Measurements from ENCODE around the gene WDR46. TPM values are rescaled to one million over a fixed set of nuclear protein-coding genes. Genes with fewer than 3 reads are reported as not detected.

The WDR46 gene
- total and polyA plus RNA-seq, 2 donors = 29.7 to 40.2 TPM

GRCh38 chr6:33299237-33299944 lies 10.4 kb upstream of the WDR46 start:
- WGBS = under 1% methylated on average over 54 of the region's 54 CpGs
- DNase-seq (ENCODE audit: extremely low spot score) = peak; percentile 86
- Histone ChIP-seq H3K27ac (ENCODE audit: low read depth) (peak overlapping the region; percentile 92), H3K4me1 (ENCODE audit: insufficient read depth) (no peaks in the 10 kb centered on the region), H3K36me3 (ENCODE audit: insufficient read depth) (peaks cover 3% of the 10 kb centered on the region), H3K4me3 (ENCODE audit: low read depth, low read length) (peak overlapping the region; percentile 83)

DNA sequence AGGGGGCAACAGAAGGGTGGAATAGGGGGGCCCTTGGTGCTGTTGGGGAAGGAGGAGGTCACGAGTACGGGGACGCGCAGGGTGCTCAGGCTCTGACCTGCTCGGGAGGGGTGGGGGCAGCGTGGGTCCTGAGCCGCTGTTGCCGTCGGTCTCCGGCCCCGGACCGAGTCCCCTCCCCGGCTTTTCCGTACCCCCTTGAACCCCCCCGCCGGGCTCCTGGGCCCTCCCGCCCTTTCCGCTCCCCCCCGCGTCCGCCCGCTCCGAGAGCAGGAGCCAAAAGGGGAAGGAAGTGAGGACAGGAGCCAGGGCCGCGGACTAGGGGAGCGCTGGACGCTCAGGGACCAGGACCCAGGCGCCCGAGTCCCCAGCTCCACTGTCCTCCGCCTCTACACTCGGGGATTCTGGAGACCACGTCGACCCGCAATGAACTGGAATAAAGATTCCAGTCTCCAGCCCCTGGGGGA lies 9.8 kb upstream of the WDR46 start, which contains the start of gene RGL2:
RGL2 (minus strand) TSS at position 170 of the 464 bp plus-strand sequence. CDS start 332 bp downstream, outside the sequence.
- 1% methylated on average over 34 of the region's 34 CpGs for WGBS
- Histone ChIP-seq H3K27ac (ENCODE audit: low read depth) (peak within 1 kb of the TSS; percentile 92), H3K4me3 (ENCODE audit: low read depth, low read length) (peak within 1 kb of the TSS; percentile 83), H3K4me1 (ENCODE audit: insufficient read depth) (no peaks in the 10 kb centered on the region), H3K36me3 (ENCODE audit: insufficient read depth) (no peaks in the 10 kb centered on the region)
- no peak for DNase-seq (ENCODE audit: extremely low spot score)

GRCh38 chr6:33297956-33298772 lies 9.1 kb upstream of the WDR46 start:
- Histone ChIP-seq H3K27ac (ENCODE audit: low read depth) (peak overlapping the region; percentile 92), H3K36me3 (ENCODE audit: insufficient read depth) (no peaks in the 10 kb centered on the region), H3K4me3 (ENCODE audit: low read depth, low read length) (peak overlapping the region; percentile 83), H3K4me1 (ENCODE audit: insufficient read depth) (no peaks in the 10 kb centered on the region)
- DNase-seq (ENCODE audit: extremely low spot score) = peak; percentile 67
- 2% methylated on average over 42 of the region's 42 CpGs for WGBS

DNA sequence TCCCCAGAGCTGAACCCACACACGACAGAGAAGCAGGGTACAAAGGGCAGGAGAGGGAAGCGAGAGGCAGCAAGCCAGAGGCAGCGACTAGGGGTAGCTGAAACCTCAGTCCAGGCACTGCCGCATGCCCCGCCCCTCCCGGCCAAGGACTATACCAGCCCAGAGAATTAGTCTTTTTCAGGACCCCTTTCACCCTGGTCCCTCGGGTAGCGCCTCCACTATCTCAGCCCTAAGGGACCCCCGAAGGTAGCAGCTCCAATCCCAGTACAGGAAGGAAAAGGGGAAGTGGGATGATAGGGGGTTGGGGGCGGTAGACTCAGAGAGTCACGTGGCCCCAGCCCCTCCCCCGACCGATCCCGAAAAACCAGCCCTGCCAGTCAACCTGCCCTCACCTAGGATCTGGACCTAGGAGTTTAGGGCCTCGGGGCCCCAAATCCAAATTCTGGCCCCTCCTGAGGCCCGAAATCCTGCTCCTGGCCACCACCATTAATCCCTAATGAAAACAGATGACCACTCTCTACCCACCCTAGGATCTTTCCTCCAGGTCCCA lies 8.4 kb upstream of the WDR46 start:
- Histone ChIP-seq H3K4me1 (ENCODE audit: insufficient read depth) (no peaks in the 10 kb centered on the region), H3K27ac (ENCODE audit: low read depth) (peak overlapping the region; percentile 88), H3K36me3 (ENCODE audit: insufficient read depth) (no peaks in the 10 kb centered on the region), H3K4me3 (ENCODE audit: low read depth, low read length) (peak overlapping the region; percentile 83)
- no peak for DNase-seq (ENCODE audit: extremely low spot score)
- 13% methylated on average over 16 of the region's 16 CpGs for WGBS

GRCh38 chr6:33296797-33297405 lies 7.9 kb upstream of the WDR46 start:
- Histone ChIP-seq H3K36me3 (ENCODE audit: insufficient read depth) (no peaks in the 10 kb centered on the region), H3K27ac (ENCODE audit: low read depth) (peak overlapping the region; percentile 88), H3K4me3 (ENCODE audit: low read depth, low read length) (peak overlapping the region; percentile 83), H3K4me1 (ENCODE audit: insufficient read depth) (no peaks in the 10 kb centered on the region)
- DNase-seq (ENCODE audit: extremely low spot score) = no peak
- 67% methylated on average over 12 of the region's 12 CpGs for WGBS

DNA sequence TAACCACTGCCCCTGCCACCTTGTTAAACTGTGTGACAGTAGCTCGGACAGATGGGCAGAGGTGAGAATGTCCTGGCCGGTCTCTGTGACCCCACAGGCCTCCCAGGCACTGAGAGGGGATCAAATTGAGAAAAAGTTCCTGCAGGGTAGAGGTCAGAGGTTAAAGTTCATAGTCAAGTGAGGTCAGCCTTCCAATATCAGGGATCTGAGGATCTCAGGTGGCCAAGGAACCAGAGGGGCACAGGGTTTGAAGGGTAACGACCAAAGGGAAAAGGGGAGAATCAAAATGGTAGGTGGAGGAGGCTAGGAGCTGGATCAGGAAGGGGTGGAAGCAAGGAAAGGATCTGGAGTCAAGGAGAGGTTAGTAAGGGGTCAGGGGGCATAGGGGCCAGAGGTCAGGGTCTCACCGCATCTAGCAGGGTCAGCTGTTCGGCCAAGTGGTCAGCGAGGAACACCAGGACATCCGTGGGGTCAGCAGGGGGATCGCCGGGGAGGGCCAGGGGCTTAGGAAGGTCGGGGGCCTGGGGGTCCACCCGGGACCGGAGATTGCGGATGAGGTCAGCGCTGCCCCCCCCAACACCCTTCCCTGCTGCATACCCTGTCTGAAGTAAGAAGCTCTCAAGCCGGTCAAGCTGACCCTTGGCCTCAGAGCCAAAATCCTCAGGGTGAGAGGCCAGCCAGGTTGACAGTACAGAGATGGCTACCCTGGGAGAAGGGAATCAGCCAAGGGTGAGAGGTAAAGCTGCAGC lies 6.8 kb upstream of the WDR46 start:
- WGBS = 90% methylated on average over 15 of the region's 15 CpGs
- Histone ChIP-seq H3K4me1 (ENCODE audit: insufficient read depth) (no peaks in the 10 kb centered on the region), H3K27ac (ENCODE audit: low read depth) (no peak overlapping the region), H3K36me3 (ENCODE audit: insufficient read depth) (no peaks in the 10 kb centered on the region), H3K4me3 (ENCODE audit: low read depth, low read length) (no peak overlapping the region)
- DNase-seq (ENCODE audit: extremely low spot score) = no peak

DNA sequence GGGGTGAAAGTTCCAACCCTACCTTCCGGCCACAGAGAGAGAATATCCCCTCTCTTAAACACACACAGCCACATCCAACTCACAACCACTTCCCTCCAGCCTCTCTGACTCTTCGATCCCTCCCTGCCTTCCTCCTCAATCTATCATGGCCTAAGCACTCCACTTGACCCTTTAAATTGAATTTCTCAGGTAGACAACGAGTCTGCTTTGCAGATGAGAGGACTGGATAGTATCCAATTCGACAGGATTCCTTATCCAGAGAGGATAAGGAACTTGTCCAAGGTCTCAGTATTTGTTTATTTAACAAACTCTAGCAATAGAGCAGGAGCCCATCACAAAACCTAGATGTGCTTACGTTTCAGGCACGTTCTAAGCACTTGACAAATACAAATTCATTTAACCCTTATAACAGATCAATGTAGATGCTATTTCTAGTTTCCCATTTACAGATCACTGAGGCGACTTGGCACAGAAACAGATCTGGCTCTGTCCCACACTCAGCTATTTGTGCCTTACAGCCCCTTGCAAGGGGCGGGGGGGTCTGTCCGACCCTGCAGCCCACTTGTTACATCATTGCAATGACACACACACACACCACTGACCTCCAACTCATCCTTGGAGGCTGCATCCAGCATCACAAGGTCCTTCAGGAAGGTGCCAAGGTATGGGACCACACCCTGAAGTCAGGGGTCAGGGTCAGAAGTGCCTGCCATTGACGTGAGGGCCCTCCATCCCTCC lies 5.2 kb upstream of the WDR46 start:
- Histone ChIP-seq H3K4me3 (ENCODE audit: low read depth, low read length) (no peak overlapping the region), H3K36me3 (ENCODE audit: insufficient read depth) (no peaks in the 10 kb centered on the region)
- 54% methylated on average over 10 of the region's 10 CpGs for WGBS

GRCh38 chr6:33292996-33293682 lies 4.1 kb upstream of the WDR46 start:
- H3K36me3 ChIP-seq (ENCODE audit: insufficient read depth) = no peaks in the 10 kb centered on the region

More for the DNA sequence above, 5.2 kb upstream of the WDR46 start:
- H3K4me1 ChIP-seq (ENCODE audit: insufficient read depth) = no peaks in the 10 kb centered on the region
- no peak overlapping the region for H3K27ac ChIP-seq (ENCODE audit: low read depth)
- no peak for DNase-seq (ENCODE audit: extremely low spot score)

GRCh38 chr6:33290459-33290858 lies 1.4 kb upstream of the WDR46 start:
- DNase-seq (ENCODE audit: extremely low spot score) = no peak
- Histone ChIP-seq H3K36me3 (ENCODE audit: insufficient read depth) (peaks cover 5% of the 10 kb centered on the region), H3K4me3 (ENCODE audit: low read depth, low read length) (no peak overlapping the region), H3K27ac (ENCODE audit: low read depth) (no peak overlapping the region), H3K4me1 (ENCODE audit: insufficient read depth) (no peaks in the 10 kb centered on the region)
- 76% methylated on average over 7 of the region's 7 CpGs for WGBS

More at GRCh38 chr6:33292996-33293682, 4.1 kb upstream of the WDR46 start:
- no peaks in the 10 kb centered on the region for H3K4me1 ChIP-seq (ENCODE audit: insufficient read depth)
- 88% methylated on average over 16 of the region's 16 CpGs for WGBS
- no peak overlapping the region for H3K27ac ChIP-seq (ENCODE audit: low read depth)
- no peak overlapping the region for H3K4me3 ChIP-seq (ENCODE audit: low read depth, low read length)
- no peak for DNase-seq (ENCODE audit: extremely low spot score)

DNA sequence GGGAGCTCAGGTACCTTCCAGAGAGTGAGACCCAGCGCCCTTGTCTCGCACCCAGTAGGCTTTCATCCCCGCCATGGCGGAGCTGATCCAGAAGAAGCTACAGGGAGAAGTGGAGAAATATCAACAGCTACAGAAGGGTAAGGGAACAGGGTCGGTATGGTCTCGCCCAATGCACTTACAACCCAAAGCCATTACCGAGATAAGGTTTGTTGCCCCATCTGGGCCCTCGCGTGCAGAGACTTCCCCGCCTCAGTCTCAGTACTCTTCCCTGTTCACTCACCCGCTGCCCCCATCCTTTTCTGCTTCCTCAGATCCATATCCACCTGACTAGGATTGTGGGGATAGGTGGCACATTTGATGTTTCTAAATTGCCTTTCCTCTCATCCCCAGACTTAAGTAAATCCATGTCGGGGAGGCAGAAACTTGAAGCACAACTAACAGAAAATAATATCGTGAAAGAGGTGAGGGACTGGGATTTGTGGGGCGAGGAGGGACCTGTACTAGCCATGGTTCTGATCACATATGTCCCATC lies 811 bp upstream of the WDR46 start:
- 3% methylated on average over 14 of the region's 14 CpGs for WGBS
- H3K36me3 ChIP-seq (ENCODE audit: insufficient read depth) = peaks cover 5% of the 10 kb centered on the region
- DNase-seq (ENCODE audit: extremely low spot score) = no peak

DNA sequence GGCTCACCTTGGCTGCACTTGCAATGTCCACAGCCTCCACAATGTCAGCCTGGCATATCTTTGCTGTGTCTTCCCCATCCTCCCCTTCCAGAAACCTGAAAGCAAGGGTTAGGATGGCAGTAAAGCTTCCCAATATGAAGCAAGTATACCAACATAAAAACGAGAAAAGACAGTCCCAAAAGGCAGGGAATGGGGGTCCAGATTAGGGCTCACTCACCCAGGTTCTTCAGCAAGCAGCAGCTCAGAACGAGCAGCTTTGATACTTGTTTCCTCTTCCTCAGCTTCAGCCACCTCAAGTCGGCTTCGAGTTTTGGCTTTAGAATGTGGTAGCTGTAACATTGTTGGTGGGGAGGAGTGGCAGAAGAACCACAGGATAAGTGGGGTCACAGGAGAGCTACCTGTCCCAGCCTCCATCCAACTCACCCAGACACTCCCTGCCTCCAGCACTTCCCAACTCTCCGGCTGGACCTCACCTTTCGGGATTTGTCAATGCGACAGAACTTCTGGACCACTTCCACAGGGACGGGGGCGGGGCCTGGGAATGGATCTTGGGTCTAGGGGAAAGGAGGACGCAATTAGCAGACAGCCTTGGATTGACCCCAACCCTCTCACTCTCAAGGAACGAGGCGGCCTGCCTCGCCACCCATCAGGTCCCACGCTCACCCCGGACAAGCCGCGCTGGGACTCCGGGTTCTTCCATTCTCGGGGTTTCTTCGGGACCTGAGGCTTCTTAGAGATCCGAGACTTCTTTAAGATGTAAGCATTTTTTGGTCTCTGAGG lies 708 bp downstream of the WDR46 start:
- H3K27ac ChIP-seq (ENCODE audit: low read depth) = peak overlapping the region; percentile 14
- H3K36me3 ChIP-seq (ENCODE audit: insufficient read depth) = peaks cover 5% of the 10 kb centered on the region
- WGBS = 12% methylated on average over 21 of the region's 21 CpGs
- H3K4me3 ChIP-seq (ENCODE audit: low read depth, low read length) = peak overlapping the region; percentile 77
- no peaks in the 10 kb centered on the region for H3K4me1 ChIP-seq (ENCODE audit: insufficient read depth)
- DNase-seq (ENCODE audit: extremely low spot score) = no peak

More for the DNA sequence above, 811 bp upstream of the WDR46 start:
- H3K4me1 ChIP-seq (ENCODE audit: insufficient read depth) = no peaks in the 10 kb centered on the region
- peak overlapping the region; percentile 77 for H3K4me3 ChIP-seq (ENCODE audit: low read depth, low read length)
- H3K27ac ChIP-seq (ENCODE audit: low read depth) = no peak overlapping the region

Data from urinary bladder (tissue), 4 donors.